GM23338 (cell line): Measurements from ENCODE around the gene TSPO2. TPM values are rescaled to one million over a fixed set of nuclear protein-coding genes. Genes with fewer than 3 reads are reported as not detected.

ENCODE experiments used
- ATAC-seq: fragments of 200-7000 bp; cut with Tn5 transposase; 3 replicates; pipeline ENCODE4 v1.9.1; 2020
- DNase-seq: peaks from one replicate; pipeline ENCODE4 v3.0.0-alpha.2; 2015; ENCODE audit warnings: low spot score
- H2AFZ ChIP-seq: fragments of 200-600 bp; sonication (generic); 2 replicates; pipeline ENCODE4 v1.8.0; 2016; ENCODE audit warnings: antibody characterized with exemption, mild to moderate bottlenecking, moderate library complexity
- H3F3A ChIP-seq: fragments of 200-600 bp; sonication (generic); replicated peaks from 2 replicates; pipeline ENCODE4 v1.8.0; 2017; ENCODE audit warnings: antibody characterized with exemption, mixed run types, low read depth
- H3K27ac ChIP-seq: fragments of 200-600 bp; sonication (generic); 2 replicates; pipeline ENCODE4 v1.6.1; 2016; ENCODE audit warnings: low read depth
- H3K27me3 ChIP-seq: fragments of 200-600 bp; sonication (generic); 2 replicates; pipeline ENCODE4 v1.8.0; 2016; ENCODE audit warnings: mild to moderate bottlenecking, mixed run types, moderate library complexity; ENCODE audit not compliant: insufficient read depth
- H3K36me3 ChIP-seq: fragments of 200-600 bp; sonication (generic); 2 replicates; pipeline ENCODE4 v1.8.0; 2016; ENCODE audit warnings: mild to moderate bottlenecking; ENCODE audit not compliant: insufficient read depth
- H3K4me1 ChIP-seq: fragments of 200-600 bp; sonication (generic); 2 replicates; pipeline ENCODE4 v1.8.0; 2016; ENCODE audit warnings: mild to moderate bottlenecking, moderate library complexity; ENCODE audit not compliant: insufficient read depth
- H3K4me2 ChIP-seq: fragments of 200-600 bp; sonication (generic); 2 replicates; pipeline ENCODE4 v1.7.1; 2017; ENCODE audit warnings: mixed run types
- H3K4me3 ChIP-seq: fragments of 200-600 bp; sonication (generic); 2 replicates; pipeline ENCODE4 v1.6.1; 2016; ENCODE audit warnings: mixed run types
- H3K79me2 ChIP-seq: fragments of 200-600 bp; sonication (generic); replicated peaks from 2 replicates; pipeline ENCODE4 v1.8.0; 2017; ENCODE audit warnings: mild to moderate bottlenecking; ENCODE audit not compliant: insufficient read depth
- H3K9me2 ChIP-seq: fragments of 200-600 bp; sonication (generic); 2 replicates; pipeline ENCODE4 v1.8.0; 2017; ENCODE audit not compliant: insufficient read depth
- H4K20me1 ChIP-seq: fragments of 200-600 bp; sonication (generic); replicated peaks from 2 replicates; pipeline ENCODE4 v1.8.0; 2017; ENCODE audit warnings: mild to moderate bottlenecking; ENCODE audit not compliant: insufficient read depth
- H3K27ac Mint-ChIP-seq: 2 replicates; pipeline ENCODE4 v1.8.0; 2020; ENCODE audit warnings: inconsistent platforms, mild to moderate bottlenecking, moderate library complexity, mixed read lengths
- H3K27me3 Mint-ChIP-seq: 3 replicates; pipeline ENCODE4 v1.8.0; 2022; ENCODE audit warnings: low read depth, mild to moderate bottlenecking, moderate library complexity, mixed read lengths, inconsistent platforms; ENCODE audit not compliant: insufficient read depth, poor library complexity
- H3K36me3 Mint-ChIP-seq: 3 replicates; pipeline ENCODE4 v1.8.0; 2021; ENCODE audit warnings: low read depth, mild to moderate bottlenecking, inconsistent platforms, moderate library complexity, mixed read lengths
- H3K4me1 Mint-ChIP-seq: 3 replicates; pipeline ENCODE4 v1.8.0; 2020; ENCODE audit warnings: mild to moderate bottlenecking, inconsistent platforms, mixed read lengths
- H3K4me3 Mint-ChIP-seq: 3 replicates; pipeline ENCODE4 v1.8.0; 2021; ENCODE audit warnings: moderate library complexity, mild to moderate bottlenecking, inconsistent platforms, mixed read lengths
- H3K9me3 Mint-ChIP-seq: 3 replicates; pipeline ENCODE4 v1.8.0; 2020; ENCODE audit warnings: moderate library complexity, mild to moderate bottlenecking, inconsistent platforms, mixed read lengths
- CREB1 ChIP-seq: fragments of 250-450 bp; sonication (Bioruptor Pico); IDR thresholded peaks from 2 replicates; pipeline ENCODE4 v1.5.0; 2020; ENCODE audit warnings: low read depth, mild to moderate bottlenecking, moderate library complexity
- CTCF ChIP-seq, 2 experiments: fragments of 200-600 bp in 1 of 2; sonication (generic) in 1 of 2; conservative IDR thresholded peaks; 2 replicates each; pipeline versions ENCODE4 v1.5.1 to v1.6.1; 2016 to 2017; ENCODE audit warnings: antibody characterized with exemption in 2 of 2, low read depth in 2 of 2, mild to moderate bottlenecking in 2 of 2, moderate library complexity in 1 of 2
- ETS1 ChIP-seq: IDR thresholded peaks from 2 replicates; pipeline ENCODE4 v1.6.1; 2016; ENCODE audit warnings: antibody characterized with exemption
- EZH2 ChIP-seq: fragments of 200-600 bp; sonication (generic); IDR thresholded peaks from one replicate; pipeline ENCODE4 v1.8.0; 2017; ENCODE audit warnings: antibody characterized with exemption, mild to moderate bottlenecking, low read depth; ENCODE audit not compliant: unreplicated experiment
- EZH2phosphoT487 ChIP-seq: fragments of 200-600 bp; sonication (generic); IDR thresholded peaks from one replicate; pipeline ENCODE4 v1.8.1; 2018; ENCODE audit warnings: antibody characterized with exemption; ENCODE audit not compliant: unreplicated experiment
- JUNB ChIP-seq: IDR thresholded peaks from one replicate; pipeline ENCODE4 v1.6.1; 2016; ENCODE audit warnings: antibody characterized with exemption; ENCODE audit not compliant: unreplicated experiment
- NANOG ChIP-seq: IDR thresholded peaks from 2 replicates; pipeline ENCODE4 v1.6.1; 2016; ENCODE audit warnings: antibody characterized with exemption, borderline replicate concordance
- POLR2AphosphoS5 ChIP-seq: IDR thresholded peaks from 2 replicates; pipeline ENCODE4 v1.6.1; 2016; ENCODE audit warnings: antibody characterized with exemption, low read depth
- REST ChIP-seq: IDR thresholded peaks from one replicate; pipeline ENCODE4 v1.6.1; 2018; ENCODE audit warnings: antibody characterized with exemption; ENCODE audit not compliant: unreplicated experiment
- STAT1 ChIP-seq: IDR thresholded peaks from one replicate; pipeline ENCODE4 v1.6.1; 2016; ENCODE audit warnings: antibody characterized with exemption; ENCODE audit not compliant: unreplicated experiment
- ZNF114 ChIP-seq: fragments of 250-450 bp; sonication (Bioruptor Pico); IDR thresholded peaks from 2 replicates; pipeline ENCODE4 v1.5.0; 2020; ENCODE audit warnings: mild to moderate bottlenecking, moderate library complexity
- ZNF331 ChIP-seq: fragments of 250-450 bp; sonication (Bioruptor Pico); IDR thresholded peaks from 2 replicates; pipeline ENCODE4 v1.5.0; 2020; ENCODE audit warnings: low read depth, mild to moderate bottlenecking, moderate library complexity
- ZNF462 ChIP-seq: fragments of 250-450 bp; sonication (Bioruptor Pico); IDR thresholded peaks from 2 replicates; pipeline ENCODE4 v1.5.0; 2020; ENCODE audit warnings: mild to moderate bottlenecking, moderate library complexity
- polyA plus RNA-seq: library from polyadenylated mRNA; unstranded; fragments of >200 nt; fragmentation: Nextera tagmentation; extraction: Ambion mirVana; gene quantifications from 2 replicates; pipeline ENCODE4 v1.2.1, GENCODE V29; 2016
- total RNA-seq: library from RNA; depleted of rRNA; stranded (reverse); fragments of >200 nt; shearing (Covaris generic); gene quantifications from 2 replicates; pipeline ENCODE4 v1.2.3, GENCODE V29; 2014

The TSPO2 gene
- total and polyA plus RNA-seq, 2 experiments from 2014 or later, result 0.31 TPM; not detected in 1

GRCh38 chr6:41051873-41052272 lies 9.6 kb downstream of the TSPO2 start:
- Mint-ChIP-seq H3K27me3 (peaks cover 4% of the 10 kb centered on the region), H3K36me3 (no peaks in the 10 kb centered on the region), H3K4me1 (peaks cover 19% of the 10 kb centered on the region), H3K9me3 (no peaks in the 10 kb centered on the region), H3K4me3 (no peak overlapping the region), H3K27ac (no peak overlapping the region)
- no peak overlapping the region for H3K4me2 ChIP-seq
- H3K27ac ChIP-seq, result no peak overlapping the region
- H4K20me1 ChIP-seq, result no peaks in the 10 kb centered on the region
- TF ChIP-seq ZNF114 (CRISPR knock-in tag), result no peak
- TF ChIP-seq EZH2phosphoT487, result no peak
- TF ChIP-seq POLR2AphosphoS5, result no peak
- TF ChIP-seq JUNB, result no peak
- TF ChIP-seq CTCF (conservative IDR thresholded peaks at IDR 0.05; ENCODE audit: low read depth in 2 of 2), result no peak
- no peak for TF ChIP-seq NANOG
- no peak for TF ChIP-seq EZH2
- no peak for TF ChIP-seq CREB1 (CRISPR knock-in tag)
- no peak for TF ChIP-seq REST
- TF ChIP-seq ETS1, result no peak
- no peak for TF ChIP-seq ZNF462
- TF ChIP-seq STAT1, result no peak
- TF ChIP-seq ZNF331 (CRISPR knock-in tag), result no peak
- no peaks in the 10 kb centered on the region for H3F3A ChIP-seq
- H3K27me3 ChIP-seq, result no peaks in the 10 kb centered on the region
- H3K36me3 ChIP-seq, result no peaks in the 10 kb centered on the region
- ATAC-seq (no peak), DNase-seq (no peak)
- no peak overlapping the region for H3K4me3 ChIP-seq
- H2AFZ ChIP-seq, result no peak overlapping the region
- H3K9me2 ChIP-seq, result no peaks in the 10 kb centered on the region
- H3K79me2 ChIP-seq, result no peaks in the 10 kb centered on the region
- peaks cover 12% of the 10 kb centered on the region for H3K4me1 ChIP-seq
